GM18511 (cell line): ENCODE data around the gene BNIP5.

Experiments
- ATAC-seq: cut with Tn5 transposase; IDR thresholded peaks from one replicate; pipeline ENCODE4 v1.9.1; 2021; ENCODE audit warnings: mild to moderate bottlenecking, moderate library complexity; ENCODE audit not compliant: unreplicated experiment

BNIP5 gene

GRCh38 chr6:36326356-36326995, 10.2 kb downstream of the BNIP5 start:
- no peak for ATAC-seq

DNA sequence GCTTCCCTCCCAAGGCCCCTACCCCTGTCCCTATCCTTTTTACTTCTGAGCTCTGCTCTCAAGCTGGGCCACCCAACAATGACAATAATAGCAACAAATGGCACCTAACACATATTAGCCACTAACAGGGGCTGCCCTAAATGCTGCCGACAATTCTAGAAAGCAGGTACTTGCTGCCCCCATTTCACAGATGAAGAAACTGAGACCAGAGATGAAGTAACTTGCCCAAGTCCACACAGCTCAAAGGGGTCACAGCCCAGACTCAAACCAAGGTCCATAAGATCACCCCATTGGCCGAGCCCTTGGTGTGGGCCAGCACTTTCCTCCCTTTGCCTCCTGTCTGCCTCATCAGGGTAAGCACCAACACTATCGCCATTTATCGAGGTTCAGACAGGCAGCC, 12.0 kb downstream of the BNIP5 start:
- no peak for ATAC-seq

DNA sequence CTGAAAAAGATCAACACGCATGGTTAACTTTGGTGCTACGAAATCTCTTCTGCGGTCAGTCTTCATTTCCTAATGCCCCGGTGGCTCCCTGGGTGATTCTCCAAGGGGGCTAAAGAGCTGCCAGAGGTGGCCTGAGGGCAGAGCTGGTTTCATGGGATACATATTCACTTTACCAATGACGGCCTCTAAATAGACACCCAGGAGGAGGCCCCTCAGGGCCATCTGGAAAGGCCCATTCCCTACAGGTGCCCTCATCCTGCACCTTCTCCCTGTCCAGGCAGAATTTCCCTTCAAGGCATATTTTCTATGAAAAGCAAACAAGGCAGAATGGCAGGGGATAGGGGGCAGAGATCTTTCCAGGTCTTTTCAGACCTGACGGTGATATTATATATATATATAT, 12.5 kb downstream of the BNIP5 start:
- ATAC-seq: no peak

- ATAC-seq: no peak
Observed at GRCh38 chr6:36323062-36323461, 13.6 kb downstream of the BNIP5 start.

- ATAC-seq: no peak
Observed at GRCh38 chr6:36322591-36322990, 14.1 kb downstream of the BNIP5 start.

GRCh38 chr6:36320475-36320874, 16.2 kb downstream of the BNIP5 start:
- ATAC-seq: no peak

DNA sequence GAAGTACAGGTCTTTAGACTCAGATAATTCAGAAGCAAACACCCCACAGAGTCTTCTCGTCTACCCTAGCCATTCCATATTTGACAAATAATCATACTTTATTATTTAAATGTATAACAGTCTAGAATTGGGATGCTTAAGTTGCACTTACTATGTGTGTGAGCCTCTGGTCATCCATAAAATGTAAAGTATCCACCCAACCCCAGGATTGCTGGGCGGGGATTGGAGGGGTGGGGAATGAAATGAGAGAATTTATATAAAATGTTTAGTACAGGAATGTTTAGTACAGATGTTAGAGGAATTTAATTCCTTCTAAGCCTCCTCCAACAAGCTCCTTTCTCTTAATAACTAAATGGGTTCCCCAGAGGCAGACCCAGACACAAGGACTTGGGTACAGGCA, 16.9 kb downstream of the BNIP5 start:
- ATAC-seq: no peak

DNA sequence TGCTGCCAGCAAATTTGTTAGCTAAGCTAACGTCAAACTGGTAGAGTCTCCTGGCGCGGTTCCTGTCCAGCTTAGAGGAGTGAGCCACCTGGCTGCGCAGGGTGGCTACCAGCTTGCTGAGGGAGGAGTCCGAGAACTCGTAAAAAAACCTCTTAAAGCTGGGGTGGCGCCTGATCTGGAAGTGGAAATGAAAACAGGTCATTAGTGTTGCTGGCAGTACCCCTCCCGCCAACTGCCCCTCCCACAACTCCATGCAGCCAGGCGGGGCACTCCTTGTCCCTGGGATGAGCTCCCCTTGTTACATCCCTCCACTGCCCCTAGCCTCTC, 17.3 kb downstream of the BNIP5 start:
- ATAC-seq: no peak

- ATAC-seq: no peak
Observed at GRCh38 chr6:36318690-36319435, 17.8 kb downstream of the BNIP5 start.

DNA sequence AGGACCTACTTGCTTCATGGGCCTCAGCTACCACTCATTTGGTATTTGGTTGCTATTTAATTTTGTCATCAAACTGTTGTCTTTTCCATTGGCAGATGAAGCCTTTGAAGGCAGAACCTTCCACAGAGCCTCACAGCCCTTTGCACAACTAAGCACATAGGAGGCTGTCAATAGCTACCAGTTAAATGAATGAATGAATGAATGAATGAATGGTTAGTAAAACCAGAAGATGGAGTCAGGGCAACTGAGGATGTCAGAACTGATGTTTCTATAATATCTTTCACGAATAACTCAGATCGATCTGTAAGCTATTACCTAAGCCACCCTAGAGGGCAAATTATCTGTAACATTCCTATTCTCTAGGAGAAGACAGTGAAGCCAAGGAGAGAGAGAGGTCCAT, 19.1 kb downstream of the BNIP5 start:
- ATAC-seq: no peak

DNA sequence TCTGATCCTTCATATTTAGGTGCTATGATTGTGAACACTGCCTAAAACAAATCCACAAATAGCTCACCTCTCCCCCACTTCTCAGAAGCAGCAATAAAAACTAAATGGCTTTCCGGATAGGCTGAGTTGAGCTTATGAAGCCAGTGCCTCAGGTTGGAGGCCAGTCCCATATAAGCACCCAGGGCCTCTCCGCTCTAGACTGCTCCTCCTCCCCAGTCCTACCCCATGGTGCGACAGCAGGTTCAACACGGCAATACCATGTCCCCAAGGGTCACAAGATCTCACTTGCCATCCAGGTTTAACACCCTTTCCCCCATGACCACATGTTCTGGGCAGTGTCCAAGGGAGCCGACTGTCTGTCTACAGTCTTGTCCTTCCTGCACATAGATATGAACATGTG, 20.8 kb downstream of the BNIP5 start:
- ATAC-seq: no peak

DNA sequence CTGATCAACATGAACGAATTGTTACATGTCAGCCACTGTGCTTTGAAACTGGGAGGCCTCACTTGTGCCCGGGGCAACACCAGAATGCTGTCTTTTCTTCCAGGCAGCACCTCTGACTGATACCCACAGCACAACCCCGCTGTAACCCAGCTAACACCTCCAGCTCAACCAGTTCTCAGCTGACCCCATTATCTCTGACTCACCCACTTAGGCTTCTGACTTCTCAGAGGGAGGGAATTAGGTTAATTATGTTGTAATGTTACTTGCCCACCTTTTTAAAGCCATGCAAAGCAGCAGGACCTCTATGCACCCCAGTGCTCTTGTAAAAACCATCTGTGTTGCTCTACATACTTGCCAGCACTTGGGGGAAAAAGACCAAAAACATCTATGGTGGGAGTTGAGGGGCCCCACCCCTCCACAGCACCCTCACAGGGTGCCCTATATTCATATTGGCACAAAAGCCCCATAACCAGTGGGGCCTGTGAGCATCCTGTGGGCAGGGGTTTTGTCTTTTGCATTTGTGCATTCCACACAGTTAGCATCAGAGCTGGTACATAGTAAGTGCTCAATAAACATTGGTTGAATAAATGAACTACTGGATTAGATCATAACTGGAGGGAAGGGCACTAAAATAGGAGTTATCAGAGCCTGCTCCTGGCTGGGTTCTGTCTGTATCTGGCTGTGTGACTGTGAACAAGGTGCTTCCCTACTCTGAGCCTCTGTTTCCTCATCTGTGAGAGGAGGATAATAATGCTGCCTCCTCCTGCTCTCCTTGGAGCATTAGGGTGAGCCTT, 22.3 kb downstream of the BNIP5 start:
- no peak for ATAC-seq

GRCh38 chr6:36313649-36313936, 23.1 kb downstream of the BNIP5 start:
- ATAC-seq: no peak

DNA sequence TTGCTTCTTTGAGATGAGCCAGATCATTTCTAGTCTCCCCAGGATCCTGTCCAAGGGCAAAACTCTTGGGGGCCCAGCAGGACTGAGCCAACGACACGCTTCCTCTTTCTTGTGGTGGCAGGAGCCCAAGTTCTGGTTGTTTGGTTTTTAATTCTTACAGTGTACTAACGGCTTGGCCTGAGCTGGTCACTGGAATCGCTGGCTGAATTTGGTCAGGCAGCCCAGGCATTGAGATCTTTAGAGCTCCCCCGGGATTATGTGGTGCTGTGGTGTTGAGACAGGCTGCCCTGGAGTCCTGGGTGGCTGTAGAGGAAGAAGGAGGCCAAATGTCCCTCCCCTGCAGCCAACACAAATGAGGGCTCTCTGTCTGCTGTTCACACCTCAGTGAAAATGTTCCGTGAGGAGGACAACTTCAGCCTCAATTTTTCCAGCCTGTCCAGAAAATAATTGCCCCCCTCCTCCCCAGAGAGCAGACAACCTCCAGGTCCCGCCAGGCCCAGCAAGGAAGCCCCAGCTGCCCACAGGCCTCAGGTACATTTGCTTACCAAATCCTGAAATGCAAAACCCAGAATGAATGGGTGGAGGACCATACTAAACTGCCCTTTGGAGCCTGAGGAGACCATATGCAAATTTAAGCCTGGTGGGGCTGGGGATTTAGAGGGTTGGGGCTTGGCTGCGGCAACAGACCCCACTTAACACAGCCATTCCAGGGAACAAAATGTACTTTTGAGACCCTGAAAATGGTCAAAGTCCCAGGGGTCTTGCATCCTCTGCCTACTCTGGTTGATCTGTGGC, 23.6 kb downstream of the BNIP5 start:
- ATAC-seq: peak; percentile 77

GRCh38 chr6:36309900-36310299, 26.8 kb downstream of the BNIP5 start:
- no peak for ATAC-seq

- ATAC-seq: no peak
Observed at GRCh38 chr6:36309203-36309602, 27.5 kb downstream of the BNIP5 start.

- ATAC-seq: no peak
Observed at GRCh38 chr6:36308514-36308913, 28.2 kb downstream of the BNIP5 start.

- no peak for ATAC-seq
Observed at GRCh38 chr6:36306375-36306774, 30.3 kb downstream of the BNIP5 start.

GRCh38 chr6:36305885-36306284, 30.8 kb downstream of the BNIP5 start:
- no peak for ATAC-seq

DNA sequence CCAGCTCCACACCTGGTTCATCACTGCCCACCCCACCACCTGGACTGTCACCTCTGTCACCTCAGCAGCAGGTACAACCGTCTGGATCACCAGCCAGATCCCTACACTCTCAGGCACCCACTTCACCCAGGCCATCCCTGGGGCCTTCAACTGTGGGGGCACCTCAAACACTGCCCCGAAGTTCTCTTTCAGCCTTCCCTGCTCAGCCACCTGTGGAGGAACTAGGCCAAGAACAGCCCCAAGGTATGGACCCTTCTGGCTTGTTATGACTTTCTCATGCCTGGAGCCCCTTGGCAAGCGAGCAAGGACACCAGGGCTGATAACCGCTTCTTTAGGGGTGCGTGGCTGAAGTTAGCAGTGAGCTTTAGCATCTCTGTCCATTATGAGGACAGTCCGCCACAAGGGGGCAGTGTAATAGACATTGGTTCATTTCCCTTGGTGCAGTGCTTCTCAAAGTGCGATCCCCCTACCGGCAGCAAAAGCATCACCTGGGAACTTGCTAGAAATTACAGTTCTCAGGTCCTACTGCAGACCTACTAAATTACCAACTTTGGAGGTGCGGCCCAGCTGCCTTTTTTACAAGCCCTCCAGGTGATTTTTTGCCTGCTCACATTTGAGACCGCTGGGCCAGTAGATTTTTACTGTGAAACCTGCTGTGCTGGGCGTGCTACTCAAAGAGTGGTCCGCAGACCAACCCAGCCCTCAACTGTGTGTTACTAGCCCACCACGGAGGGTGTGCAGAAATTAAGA, 34.3 kb downstream of the BNIP5 start:
- peak; percentile 68 for ATAC-seq

GRCh38 chr6:36301781-36302180, 34.9 kb downstream of the BNIP5 start:
- ATAC-seq: no peak
